ENCODE results near the gene COIL.

Gene COIL

GRCh38 chr17:57004944-57005579 lies 44.2 kb upstream of the COIL start:
- Histone ChIP-seq H3K4me1 (ENCODE audit: control insufficient read depth, low read depth, low read length) (no peaks in the 10 kb centered on the region), H3K27me3 (ENCODE audit: insufficient read depth, low read length, poor library complexity) (no peaks in the 10 kb centered on the region), H4K8ac (ENCODE audit: low read depth, low read length) (no peak overlapping the region), H3K4me2 (ENCODE audit: low read length) (no peak overlapping the region), H2BK5ac (ENCODE audit: low read length) (no peak overlapping the region), H3K9ac (ENCODE audit: low read length) (no peak overlapping the region), H2BK15ac (replicated peaks; ENCODE audit: low read depth) (no peak overlapping the region), H2BK120ac (ENCODE audit: low read depth, low read length) (no peak overlapping the region), H4K5ac (ENCODE audit: low read length) (no peak overlapping the region), H3K4ac (ENCODE audit: low read depth, low read length) (no peak overlapping the region), H3K56ac (ENCODE audit: low read length) (no peak overlapping the region), H3K18ac (ENCODE audit: low read length) (no peak overlapping the region), H2AK5ac (ENCODE audit: low read length) (no peak overlapping the region), H3K79me2 (ENCODE audit: control insufficient read depth, insufficient read depth, low read length) (no peaks in the 10 kb centered on the region), H3K27ac (ENCODE audit: low read depth, low read length) (no peak overlapping the region), H3K79me1 (ENCODE audit: low read length) (no peaks in the 10 kb centered on the region), H3K23ac (ENCODE audit: low read length) (no peak overlapping the region), H3K4me3 (ENCODE audit: low read length) (no peak overlapping the region), H3K36me3 (ENCODE audit: control insufficient read depth, insufficient read depth, low read length) (peaks cover 2% of the 10 kb centered on the region)
- WGBS (ENCODE audit: extremely low coverage, insufficient coverage, low lambda C conversion rate) = no CpG with 5 or more reads among the region's 8 CpGs
- DNase-seq = peak; percentile 44

GRCh38 chr17:57002904-57003303 lies 42.1 kb upstream of the COIL start:
- WGBS (ENCODE audit: extremely low coverage, insufficient coverage, low lambda C conversion rate) = no CpG with 5 or more reads among the region's 5 CpGs

GRCh38 chr17:57001541-57001940 lies 40.7 kb upstream of the COIL start:
- Histone ChIP-seq H2BK5ac (ENCODE audit: low read length) (no peak overlapping the region), H3K4me3 (ENCODE audit: low read length) (no peak overlapping the region), H2BK120ac (ENCODE audit: low read depth, low read length) (no peak overlapping the region), H3K4me1 (ENCODE audit: control insufficient read depth, low read depth, low read length) (no peaks in the 10 kb centered on the region), H3K27me3 (ENCODE audit: insufficient read depth, low read length, poor library complexity) (no peaks in the 10 kb centered on the region), H3K18ac (ENCODE audit: low read length) (no peak overlapping the region), H4K8ac (ENCODE audit: low read depth, low read length) (no peak overlapping the region), H3K56ac (ENCODE audit: low read length) (no peak overlapping the region), H2AK5ac (ENCODE audit: low read length) (no peak overlapping the region), H3K4me2 (ENCODE audit: low read length) (no peak overlapping the region), H4K5ac (ENCODE audit: low read length) (no peak overlapping the region), H2BK15ac (replicated peaks; ENCODE audit: low read depth) (no peak overlapping the region), H3K9ac (ENCODE audit: low read length) (no peak overlapping the region), H3K23ac (ENCODE audit: low read length) (no peak overlapping the region), H3K27ac (ENCODE audit: low read depth, low read length) (no peak overlapping the region), H3K79me2 (ENCODE audit: control insufficient read depth, insufficient read depth, low read length) (no peaks in the 10 kb centered on the region), H3K4ac (ENCODE audit: low read depth, low read length) (no peak overlapping the region), H3K79me1 (ENCODE audit: low read length) (no peaks in the 10 kb centered on the region), H3K36me3 (ENCODE audit: control insufficient read depth, insufficient read depth, low read length) (peaks cover 2% of the 10 kb centered on the region)
- no CpG with 5 or more reads among the region's 7 CpGs for WGBS (ENCODE audit: extremely low coverage, insufficient coverage, low lambda C conversion rate)
- peak; percentile 28 for DNase-seq

More at GRCh38 chr17:57002904-57003303, 42.1 kb upstream of the COIL start:
- H3K79me2 ChIP-seq (ENCODE audit: control insufficient read depth, insufficient read depth, low read length) = no peaks in the 10 kb centered on the region
- no peak overlapping the region for H4K5ac ChIP-seq (ENCODE audit: low read length)
- H2BK5ac ChIP-seq (ENCODE audit: low read length) = no peak overlapping the region
- H3K4me1 ChIP-seq (ENCODE audit: control insufficient read depth, low read depth, low read length) = no peaks in the 10 kb centered on the region
- H3K4me3 ChIP-seq (ENCODE audit: low read length) = no peak overlapping the region
- H2AK5ac ChIP-seq (ENCODE audit: low read length) = no peak overlapping the region
- no peaks in the 10 kb centered on the region for H3K27me3 ChIP-seq (ENCODE audit: insufficient read depth, low read length, poor library complexity)
- no peaks in the 10 kb centered on the region for H3K79me1 ChIP-seq (ENCODE audit: low read length)
- H3K56ac ChIP-seq (ENCODE audit: low read length) = no peak overlapping the region
- H3K27ac ChIP-seq (ENCODE audit: low read depth, low read length) = no peak overlapping the region
- no peak overlapping the region for H3K23ac ChIP-seq (ENCODE audit: low read length)
- H2BK120ac ChIP-seq (ENCODE audit: low read depth, low read length) = no peak overlapping the region
- no peak overlapping the region for H3K9ac ChIP-seq (ENCODE audit: low read length)
- H4K8ac ChIP-seq (ENCODE audit: low read depth, low read length) = no peak overlapping the region
- no peak overlapping the region for H3K18ac ChIP-seq (ENCODE audit: low read length)
- no peak for DNase-seq
- no peak overlapping the region for H3K4ac ChIP-seq (ENCODE audit: low read depth, low read length)
- peaks cover 2% of the 10 kb centered on the region for H3K36me3 ChIP-seq (ENCODE audit: control insufficient read depth, insufficient read depth, low read length)
- no peak overlapping the region for H2BK15ac ChIP-seq (replicated peaks; ENCODE audit: low read depth)
- no peak overlapping the region for H3K4me2 ChIP-seq (ENCODE audit: low read length)

GRCh38 chr17:56997313-56997712 lies 36.5 kb upstream of the COIL start:
- no peak overlapping the region for H2BK15ac ChIP-seq (replicated peaks; ENCODE audit: low read depth)
- no peak overlapping the region for H3K56ac ChIP-seq (ENCODE audit: low read length)
- H3K79me2 ChIP-seq (ENCODE audit: control insufficient read depth, insufficient read depth, low read length) = no peaks in the 10 kb centered on the region
- H3K4me2 ChIP-seq (ENCODE audit: low read length) = no peak overlapping the region
- H4K8ac ChIP-seq (ENCODE audit: low read depth, low read length) = no peak overlapping the region
- no peak overlapping the region for H2AK5ac ChIP-seq (ENCODE audit: low read length)
- no peaks in the 10 kb centered on the region for H3K27me3 ChIP-seq (ENCODE audit: insufficient read depth, low read length, poor library complexity)
- H2BK5ac ChIP-seq (ENCODE audit: low read length) = no peak overlapping the region
- H3K4ac ChIP-seq (ENCODE audit: low read depth, low read length) = no peak overlapping the region
- H3K23ac ChIP-seq (ENCODE audit: low read length) = no peak overlapping the region
- H3K4me1 ChIP-seq (ENCODE audit: control insufficient read depth, low read depth, low read length) = no peaks in the 10 kb centered on the region
- H3K27ac ChIP-seq (ENCODE audit: low read depth, low read length) = no peak overlapping the region
- H4K5ac ChIP-seq (ENCODE audit: low read length) = no peak overlapping the region
- H2BK120ac ChIP-seq (ENCODE audit: low read depth, low read length) = no peak overlapping the region
- H3K18ac ChIP-seq (ENCODE audit: low read length) = no peak overlapping the region
- no peaks in the 10 kb centered on the region for H3K79me1 ChIP-seq (ENCODE audit: low read length)
- no peak overlapping the region for H3K9ac ChIP-seq (ENCODE audit: low read length)
- no peaks in the 10 kb centered on the region for H3K36me3 ChIP-seq (ENCODE audit: control insufficient read depth, insufficient read depth, low read length)
- no CpG with 5 or more reads among the region's 2 CpGs for WGBS (ENCODE audit: extremely low coverage, insufficient coverage, low lambda C conversion rate)
- DNase-seq = no peak
- no peak overlapping the region for H3K4me3 ChIP-seq (ENCODE audit: low read length)

GRCh38 chr17:56995766-56996165 lies 34.9 kb upstream of the COIL start:
- H2BK120ac ChIP-seq (ENCODE audit: low read depth, low read length) = no peak overlapping the region
- H4K8ac ChIP-seq (ENCODE audit: low read depth, low read length) = no peak overlapping the region
- no peak overlapping the region for H3K4me3 ChIP-seq (ENCODE audit: low read length)
- H2BK5ac ChIP-seq (ENCODE audit: low read length) = no peak overlapping the region
- H3K36me3 ChIP-seq (ENCODE audit: control insufficient read depth, insufficient read depth, low read length) = peaks cover 1% of the 10 kb centered on the region
- no peak overlapping the region for H3K9ac ChIP-seq (ENCODE audit: low read length)
- H3K79me2 ChIP-seq (ENCODE audit: control insufficient read depth, insufficient read depth, low read length) = no peaks in the 10 kb centered on the region
- no peak overlapping the region for H3K4ac ChIP-seq (ENCODE audit: low read depth, low read length)
- no peak overlapping the region for H3K4me2 ChIP-seq (ENCODE audit: low read length)
- H3K18ac ChIP-seq (ENCODE audit: low read length) = no peak overlapping the region
- H3K79me1 ChIP-seq (ENCODE audit: low read length) = no peaks in the 10 kb centered on the region
- H3K4me1 ChIP-seq (ENCODE audit: control insufficient read depth, low read depth, low read length) = no peaks in the 10 kb centered on the region
- WGBS (ENCODE audit: extremely low coverage, insufficient coverage, low lambda C conversion rate) = no CpG with 5 or more reads among the region's 1 CpG
- H3K27me3 ChIP-seq (ENCODE audit: insufficient read depth, low read length, poor library complexity) = no peaks in the 10 kb centered on the region
- H3K23ac ChIP-seq (ENCODE audit: low read length) = no peak overlapping the region
- no peak overlapping the region for H2BK15ac ChIP-seq (replicated peaks; ENCODE audit: low read depth)
- no peak overlapping the region for H4K5ac ChIP-seq (ENCODE audit: low read length)
- H3K56ac ChIP-seq (ENCODE audit: low read length) = no peak overlapping the region
- H2AK5ac ChIP-seq (ENCODE audit: low read length) = no peak overlapping the region
- DNase-seq = no peak
- H3K27ac ChIP-seq (ENCODE audit: low read depth, low read length) = no peak overlapping the region

Measured in mesendoderm (in vitro differentiated cells).